Activated T-cell treated with anti-CD3 and anti-CD28 coated beads, Interleukin-2, amount 50 U/mL, for 1 hour (primary cell): Measurements from ENCODE around the gene SMPD3.

Experiments used
- DNase-seq: peaks from one replicate; pipeline ENCODE4 v3.0.0-alpha.2; 2020

The SMPD3 gene

GRCh38 chr16:68379472-68380347 lies 68.6 kb downstream of the SMPD3 start:
- no peak for DNase-seq

GRCh38 chr16:68378436-68379415 lies 69.6 kb downstream of the SMPD3 start:
- no peak for DNase-seq

- DNase-seq = no peak
Measured at GRCh38 chr16:68377667-68378393, 70.5 kb downstream of the SMPD3 start.

- DNase-seq = no peak
Measured at GRCh38 chr16:68377221-68377620, 71.1 kb downstream of the SMPD3 start.

GRCh38 chr16:68376590-68376989 lies 71.7 kb downstream of the SMPD3 start:
- DNase-seq = no peak

- no peak for DNase-seq
Measured at GRCh38 chr16:68375801-68376536, 72.3 kb downstream of the SMPD3 start.

GRCh38 chr16:68374961-68375660 lies 73.2 kb downstream of the SMPD3 start:
- no peak for DNase-seq

- no peak for DNase-seq
Measured at GRCh38 chr16:68374246-68374805, 74.0 kb downstream of the SMPD3 start.

- no peak for DNase-seq
Measured at GRCh38 chr16:68373528-68374245, 74.6 kb downstream of the SMPD3 start.

- DNase-seq = no peak
Measured at GRCh38 chr16:68372806-68373205, 75.5 kb downstream of the SMPD3 start.

- no peak for DNase-seq
Measured at GRCh38 chr16:68372381-68372720, 76.0 kb downstream of the SMPD3 start.

GRCh38 chr16:68371706-68372380 lies 76.5 kb downstream of the SMPD3 start:
- DNase-seq = no peak

- no peak for DNase-seq
Measured at GRCh38 chr16:68371276-68371651, 77.0 kb downstream of the SMPD3 start.

- peak; percentile 44 for DNase-seq
Measured at GRCh38 chr16:68370581-68371275, 77.6 kb downstream of the SMPD3 start.

- DNase-seq = peak; percentile 44
Measured at GRCh38 chr16:68369697-68370580, 78.4 kb downstream of the SMPD3 start.

GRCh38 chr16:68369168-68369567 lies 79.1 kb downstream of the SMPD3 start:
- no peak for DNase-seq

GRCh38 chr16:68368301-68368888 lies 79.9 kb downstream of the SMPD3 start:
- DNase-seq = no peak

- DNase-seq = no peak
Measured at GRCh38 chr16:68367891-68368290, 80.4 kb downstream of the SMPD3 start.
